Body of pancreas (tissue), 4 donors: Measurements from ENCODE around the gene COL28A1.
"Not testable (repeated sequence)": the region's sequence is repeated elsewhere in the genome, so short reads cannot be mapped to it uniquely, and the experiment has no call there.

Source experiments
- POLR2A ChIP-seq, 3 donors: fragments of 450-650 bp; IDR thresholded peaks; one replicate each; pipeline ENCODE4 v1.6.1; 2016; ENCODE audit warnings: antibody characterized with exemption in 3 of 3, mild to moderate bottlenecking in 2 of 3
- TF ChIP-seq, protein P1 (sequence below), 7 experiments: fragments of 450-650 bp in 4 of 7; fragments of 200-600 bp in 3 of 7; sonication (generic) in 3 of 7; IDR thresholded peaks; one replicate each; pipeline ENCODE4 v1.5.1; 2016 to 2019; ENCODE audit warnings: antibody characterized with exemption in 7 of 7

- TF ChIP-seq, protein P1, sequence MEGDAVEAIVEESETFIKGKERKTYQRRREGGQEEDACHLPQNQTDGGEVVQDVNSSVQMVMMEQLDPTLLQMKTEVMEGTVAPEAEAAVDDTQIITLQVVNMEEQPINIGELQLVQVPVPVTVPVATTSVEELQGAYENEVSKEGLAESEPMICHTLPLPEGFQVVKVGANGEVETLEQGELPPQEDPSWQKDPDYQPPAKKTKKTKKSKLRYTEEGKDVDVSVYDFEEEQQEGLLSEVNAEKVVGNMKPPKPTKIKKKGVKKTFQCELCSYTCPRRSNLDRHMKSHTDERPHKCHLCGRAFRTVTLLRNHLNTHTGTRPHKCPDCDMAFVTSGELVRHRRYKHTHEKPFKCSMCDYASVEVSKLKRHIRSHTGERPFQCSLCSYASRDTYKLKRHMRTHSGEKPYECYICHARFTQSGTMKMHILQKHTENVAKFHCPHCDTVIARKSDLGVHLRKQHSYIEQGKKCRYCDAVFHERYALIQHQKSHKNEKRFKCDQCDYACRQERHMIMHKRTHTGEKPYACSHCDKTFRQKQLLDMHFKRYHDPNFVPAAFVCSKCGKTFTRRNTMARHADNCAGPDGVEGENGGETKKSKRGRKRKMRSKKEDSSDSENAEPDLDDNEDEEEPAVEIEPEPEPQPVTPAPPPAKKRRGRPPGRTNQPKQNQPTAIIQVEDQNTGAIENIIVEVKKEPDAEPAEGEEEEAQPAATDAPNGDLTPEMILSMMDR (IDR thresholded peaks at IDR 0.05): not testable (repeated sequence)
- not testable (repeated sequence) for TF ChIP-seq POLR2A (IDR thresholded peaks at IDR 0.05)
These were observed 147.5 kb downstream of the COL28A1 start for GRCh38 chr7:7388164-7388563.
